Neural progenitor cell (in vitro differentiated cells): ENCODE measurements around the gene CLDN6.

Experiments used
- EZH2 ChIP-seq: fragments of 200-600 bp; sonication (generic); IDR thresholded peaks from 2 replicates; pipeline ENCODE4 v1.6.1; 2017; ENCODE audit warnings: antibody characterized with exemption, mild to moderate bottlenecking, moderate library complexity
- TF ChIP-seq, protein P1 (sequence below): fragments of 200-600 bp; sonication (generic); IDR thresholded peaks from 2 replicates; pipeline ENCODE4 v1.5.1; 2017; ENCODE audit warnings: antibody characterized with exemption, mild to moderate bottlenecking

DNA sequence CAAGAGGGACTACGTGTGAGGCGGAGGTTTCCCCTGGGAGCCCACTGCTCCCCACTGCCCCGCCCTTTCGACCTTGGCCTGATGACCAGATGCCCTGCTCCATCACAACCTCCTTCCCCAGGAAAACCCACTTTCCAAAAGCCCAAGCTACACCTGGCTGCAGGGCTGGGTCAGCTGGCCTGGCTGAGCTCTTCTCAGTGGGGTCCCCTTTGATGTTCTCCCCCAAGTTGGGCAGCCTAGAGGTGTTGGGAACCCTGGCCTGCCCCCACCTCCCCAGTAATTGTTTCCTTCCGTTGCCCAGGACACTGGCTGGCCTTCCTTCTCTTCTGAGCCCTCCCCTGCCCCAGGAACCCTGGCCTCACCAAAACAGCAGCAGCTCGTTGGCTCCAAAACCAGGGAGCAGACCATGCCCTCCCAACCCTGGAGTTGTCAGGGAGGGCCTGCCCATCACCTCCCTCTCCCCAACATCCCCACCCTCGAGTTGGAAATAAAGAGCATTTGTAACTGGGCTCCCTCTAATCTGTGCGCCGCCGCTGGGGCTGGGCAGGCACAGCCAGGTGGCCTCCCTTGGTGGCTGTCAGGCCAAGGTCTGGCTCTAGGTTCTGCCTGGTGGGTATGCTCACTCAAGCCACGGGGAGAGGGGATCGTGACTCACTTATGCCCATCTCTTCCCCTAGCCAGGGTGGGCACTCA lies 3.8 kb downstream of the CLDN6 start:
- TF ChIP-seq EZH2, result no peak
- TF ChIP-seq, protein P1, sequence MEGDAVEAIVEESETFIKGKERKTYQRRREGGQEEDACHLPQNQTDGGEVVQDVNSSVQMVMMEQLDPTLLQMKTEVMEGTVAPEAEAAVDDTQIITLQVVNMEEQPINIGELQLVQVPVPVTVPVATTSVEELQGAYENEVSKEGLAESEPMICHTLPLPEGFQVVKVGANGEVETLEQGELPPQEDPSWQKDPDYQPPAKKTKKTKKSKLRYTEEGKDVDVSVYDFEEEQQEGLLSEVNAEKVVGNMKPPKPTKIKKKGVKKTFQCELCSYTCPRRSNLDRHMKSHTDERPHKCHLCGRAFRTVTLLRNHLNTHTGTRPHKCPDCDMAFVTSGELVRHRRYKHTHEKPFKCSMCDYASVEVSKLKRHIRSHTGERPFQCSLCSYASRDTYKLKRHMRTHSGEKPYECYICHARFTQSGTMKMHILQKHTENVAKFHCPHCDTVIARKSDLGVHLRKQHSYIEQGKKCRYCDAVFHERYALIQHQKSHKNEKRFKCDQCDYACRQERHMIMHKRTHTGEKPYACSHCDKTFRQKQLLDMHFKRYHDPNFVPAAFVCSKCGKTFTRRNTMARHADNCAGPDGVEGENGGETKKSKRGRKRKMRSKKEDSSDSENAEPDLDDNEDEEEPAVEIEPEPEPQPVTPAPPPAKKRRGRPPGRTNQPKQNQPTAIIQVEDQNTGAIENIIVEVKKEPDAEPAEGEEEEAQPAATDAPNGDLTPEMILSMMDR, result no peak
